ENCODE data around the gene TBC1D9. TPM values are rescaled to one million over a fixed set of nuclear protein-coding genes. Genes with fewer than 3 reads are reported as not detected.

The TBC1D9 gene
- total RNA-seq, 1 donor from 2014 or later, result 54.2 TPM

DNA sequence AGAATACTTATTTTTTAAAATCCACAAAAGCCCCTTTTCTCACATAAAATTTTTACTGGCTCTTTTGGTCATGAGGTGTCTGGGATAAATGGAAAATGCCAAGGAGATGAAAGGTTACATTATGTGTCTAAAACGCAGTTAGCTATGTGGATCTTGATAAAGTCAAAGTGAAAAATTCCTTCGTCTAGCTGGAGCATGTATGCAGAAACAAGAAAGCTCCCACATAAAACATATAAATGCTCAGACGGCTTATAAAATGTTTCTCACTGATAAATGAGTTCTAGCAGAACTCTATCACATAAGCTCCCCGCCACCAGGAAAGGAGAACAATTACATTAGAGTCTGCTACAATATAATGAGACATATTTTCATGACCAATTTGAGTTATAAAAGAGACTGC is 83.8 kb downstream of the TBC1D9 start:
- peaks cover 37% of the 10 kb centered on the region for H3K4me1 Mint-ChIP-seq
- TF ChIP-seq, protein P1, sequence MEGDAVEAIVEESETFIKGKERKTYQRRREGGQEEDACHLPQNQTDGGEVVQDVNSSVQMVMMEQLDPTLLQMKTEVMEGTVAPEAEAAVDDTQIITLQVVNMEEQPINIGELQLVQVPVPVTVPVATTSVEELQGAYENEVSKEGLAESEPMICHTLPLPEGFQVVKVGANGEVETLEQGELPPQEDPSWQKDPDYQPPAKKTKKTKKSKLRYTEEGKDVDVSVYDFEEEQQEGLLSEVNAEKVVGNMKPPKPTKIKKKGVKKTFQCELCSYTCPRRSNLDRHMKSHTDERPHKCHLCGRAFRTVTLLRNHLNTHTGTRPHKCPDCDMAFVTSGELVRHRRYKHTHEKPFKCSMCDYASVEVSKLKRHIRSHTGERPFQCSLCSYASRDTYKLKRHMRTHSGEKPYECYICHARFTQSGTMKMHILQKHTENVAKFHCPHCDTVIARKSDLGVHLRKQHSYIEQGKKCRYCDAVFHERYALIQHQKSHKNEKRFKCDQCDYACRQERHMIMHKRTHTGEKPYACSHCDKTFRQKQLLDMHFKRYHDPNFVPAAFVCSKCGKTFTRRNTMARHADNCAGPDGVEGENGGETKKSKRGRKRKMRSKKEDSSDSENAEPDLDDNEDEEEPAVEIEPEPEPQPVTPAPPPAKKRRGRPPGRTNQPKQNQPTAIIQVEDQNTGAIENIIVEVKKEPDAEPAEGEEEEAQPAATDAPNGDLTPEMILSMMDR (IDR thresholded peaks at IDR 0.05; ENCODE audit: unreplicated experiment), result no peak
- H3K27ac Mint-ChIP-seq, result peak overlapping the region; percentile 93
- H3K27me3 Mint-ChIP-seq (ENCODE audit: low read depth), result no peaks in the 10 kb centered on the region
- peaks cover 42% of the 10 kb centered on the region for H3K36me3 Mint-ChIP-seq
- no peak for DNase-seq (ENCODE audit: low spot score in 2 of 2, unreplicated experiment in 2 of 2)
- H3K9me3 Mint-ChIP-seq, result no peaks in the 10 kb centered on the region
- no peak overlapping the region for H3K4me3 Mint-ChIP-seq

DNA sequence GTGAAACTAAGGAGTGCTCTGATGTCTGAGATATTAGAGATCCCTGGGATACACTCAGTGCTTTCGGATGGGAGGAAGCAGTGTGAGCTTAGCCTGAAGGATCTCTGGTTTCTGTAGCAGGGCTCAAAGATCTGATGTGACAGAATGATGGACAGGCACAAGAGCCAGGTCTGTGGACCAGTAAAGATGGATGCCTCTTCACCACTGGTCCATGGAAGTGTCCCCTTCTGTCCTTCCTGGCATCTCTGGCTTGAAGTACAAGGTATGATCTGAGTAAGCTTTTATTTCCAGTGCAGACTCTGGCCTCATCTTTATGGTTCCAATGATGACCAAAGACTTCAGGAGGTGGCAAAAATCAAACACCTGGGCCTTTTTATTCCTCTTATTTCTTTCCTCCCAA is 88.1 kb downstream of the TBC1D9 start:
- H3K27me3 Mint-ChIP-seq (ENCODE audit: low read depth), result no peaks in the 10 kb centered on the region
- peaks cover 26% of the 10 kb centered on the region for H3K4me1 Mint-ChIP-seq
- no peak overlapping the region for H3K4me3 Mint-ChIP-seq
- TF ChIP-seq, protein P1 (IDR thresholded peaks at IDR 0.05; ENCODE audit: unreplicated experiment), result no peak
- H3K9me3 Mint-ChIP-seq, result no peaks in the 10 kb centered on the region
- no peak overlapping the region for H3K27ac Mint-ChIP-seq
- peaks cover 48% of the 10 kb centered on the region for H3K36me3 Mint-ChIP-seq
- no peak for DNase-seq (ENCODE audit: low spot score in 2 of 2, unreplicated experiment in 2 of 2)

DNA sequence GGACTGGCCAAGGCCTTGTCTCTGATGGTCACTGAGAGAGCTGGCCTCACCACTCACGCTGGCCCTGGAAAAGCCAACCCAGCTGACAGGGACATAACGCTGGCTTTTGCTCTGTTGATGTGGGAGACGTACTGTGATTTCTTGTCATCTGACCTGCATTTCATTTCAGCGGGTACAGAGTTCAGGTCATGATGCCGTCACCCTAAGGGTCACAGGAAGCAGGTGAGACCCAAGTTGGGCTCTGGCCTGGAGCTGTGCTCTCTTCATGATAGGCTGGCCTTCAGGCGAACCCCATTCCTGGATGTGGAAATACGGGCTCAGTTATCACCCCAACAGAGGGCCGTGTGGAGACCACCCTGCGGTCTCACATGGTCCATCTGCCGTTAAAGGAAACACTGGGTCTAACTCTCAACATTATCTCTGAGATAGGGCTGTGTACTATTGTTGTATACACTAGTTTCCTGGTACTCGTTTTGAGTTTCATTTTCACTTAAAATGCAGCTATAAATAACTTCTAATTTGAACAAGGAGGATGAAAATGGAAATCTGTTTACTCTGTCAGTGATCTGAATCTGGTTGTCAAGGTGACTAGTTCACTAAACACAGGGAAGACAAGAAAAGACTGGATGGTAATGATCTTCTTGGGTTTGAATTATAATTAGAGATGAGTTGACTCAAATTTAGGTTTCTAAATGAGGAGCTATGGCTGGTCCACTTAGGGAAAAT is 89.1 kb downstream of the TBC1D9 start:
- Mint-ChIP-seq H3K36me3 (peaks cover 57% of the 10 kb centered on the region), H3K4me1 (peaks cover 17% of the 10 kb centered on the region), H3K27ac (no peak overlapping the region), H3K9me3 (no peaks in the 10 kb centered on the region), H3K27me3 (ENCODE audit: low read depth) (no peaks in the 10 kb centered on the region), H3K4me3 (no peak overlapping the region)
- no peak for DNase-seq (ENCODE audit: low spot score in 2 of 2, unreplicated experiment in 2 of 2)
- TF ChIP-seq, protein P1 (IDR thresholded peaks at IDR 0.05; ENCODE audit: unreplicated experiment), result no peak

DNA sequence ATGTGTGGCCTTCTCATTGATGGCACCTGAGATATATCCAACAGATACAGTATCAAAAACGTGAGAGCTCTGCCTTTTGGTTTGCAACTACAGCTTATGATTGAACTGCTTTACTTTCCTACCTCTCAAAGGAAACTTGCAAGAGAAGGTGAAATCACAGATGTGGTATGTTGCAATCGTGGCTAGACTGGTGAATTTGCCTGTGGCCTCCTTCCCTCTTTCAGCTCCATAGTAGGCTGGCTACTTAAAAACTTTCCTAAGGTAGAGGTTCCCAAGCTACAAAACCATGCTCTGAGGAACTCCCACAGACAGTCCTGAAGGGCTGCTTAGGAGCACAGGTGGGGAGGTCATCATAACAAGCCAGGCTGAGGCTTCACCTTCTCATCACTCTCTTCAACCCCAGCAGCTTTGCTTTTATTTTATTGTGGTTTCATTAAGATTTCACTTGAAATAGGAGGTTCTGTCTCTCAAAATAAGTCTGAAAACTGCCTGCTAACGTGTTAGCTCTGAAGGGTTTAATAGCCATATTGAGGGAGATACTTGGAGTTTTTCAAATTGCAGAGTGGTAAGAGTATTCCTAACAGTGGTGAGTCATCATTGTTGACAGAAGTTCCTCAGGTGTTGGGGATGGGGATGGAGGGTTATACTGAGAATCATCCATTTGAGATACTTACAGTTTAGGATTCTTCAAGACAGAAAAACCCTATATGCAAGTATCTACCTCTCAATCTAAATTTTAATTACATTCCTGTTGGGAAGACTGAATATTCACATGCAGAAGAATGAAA is 93.9 kb downstream of the TBC1D9 start:
- no peaks in the 10 kb centered on the region for H3K27me3 Mint-ChIP-seq (ENCODE audit: low read depth)
- no peak overlapping the region for H3K4me3 Mint-ChIP-seq
- DNase-seq (ENCODE audit: low spot score in 2 of 2, unreplicated experiment in 2 of 2), result no peak
- H3K4me1 Mint-ChIP-seq, result peaks cover 19% of the 10 kb centered on the region
- no peaks in the 10 kb centered on the region for H3K9me3 Mint-ChIP-seq
- peaks cover 52% of the 10 kb centered on the region for H3K36me3 Mint-ChIP-seq
- TF ChIP-seq, protein P1 (IDR thresholded peaks at IDR 0.05; ENCODE audit: unreplicated experiment), result no peak
- H3K27ac Mint-ChIP-seq, result peak overlapping the region; percentile 57

DNA sequence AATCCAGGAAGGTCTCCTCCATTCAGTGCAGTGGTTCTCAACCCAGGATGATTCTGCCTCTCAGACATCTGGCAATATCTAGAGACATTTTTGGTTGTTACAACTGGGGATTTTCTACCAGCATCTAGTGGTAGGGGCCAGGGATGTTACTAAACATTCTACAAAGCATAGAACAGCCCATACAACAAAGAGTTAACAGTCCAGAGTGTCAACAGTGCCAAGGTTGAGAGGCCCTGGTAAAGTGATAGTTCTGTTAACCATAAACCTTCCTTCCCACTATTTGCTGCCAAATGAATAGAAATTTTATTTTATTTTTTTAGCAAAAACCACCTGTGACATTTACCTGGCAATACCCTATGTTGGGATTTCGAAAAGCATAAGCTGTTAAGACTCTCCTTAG is 94.6 kb downstream of the TBC1D9 start:
- Mint-ChIP-seq H3K4me3 (no peak overlapping the region), H3K27ac (no peak overlapping the region), H3K4me1 (peaks cover 19% of the 10 kb centered on the region), H3K27me3 (ENCODE audit: low read depth) (no peaks in the 10 kb centered on the region), H3K9me3 (no peaks in the 10 kb centered on the region), H3K36me3 (peaks cover 54% of the 10 kb centered on the region)
- no peak for DNase-seq (ENCODE audit: low spot score in 2 of 2, unreplicated experiment in 2 of 2)
- TF ChIP-seq, protein P1 (IDR thresholded peaks at IDR 0.05; ENCODE audit: unreplicated experiment), result no peak

Data from mesothelial cell of epicardium (in vitro differentiated cells).